Lung (tissue), 12 donors: ENCODE measurements around the gene SLC49A3. TPM values are rescaled to one million over a fixed set of nuclear protein-coding genes. Genes with fewer than 3 reads are reported as not detected.

Experiments used
- ATAC-seq: fragments of 200-7000 bp; cut with Tn5 transposase; one replicate; pipeline ENCODE4 v1.9.1; 2020; ENCODE audit warnings: moderate number of reproducible peaks; ENCODE audit not compliant: insufficient read depth, low FRiP score
- DNase-seq, 3 donors: peaks; one replicate each; pipeline ENCODE4 v3.0.0-alpha.2; 2013 to 2017
- H3K27ac ChIP-seq, 2 donors: one replicate each; pipeline ENCODE4 v1.5.1; 2013; ENCODE audit warnings: mild to moderate bottlenecking in 2 of 2, moderate library complexity in 2 of 2, control low read depth in 1 of 2, inconsistent platforms in 1 of 2, low read depth in 1 of 2, low read length in 1 of 2
- H3K27me3 ChIP-seq, 3 donors: one replicate each; pipeline ENCODE4 v1.5.1; 2013; ENCODE audit warnings: low read length in 2 of 3; ENCODE audit not compliant: control insufficient read depth in 3 of 3, insufficient read depth in 3 of 3
- H3K36me3 ChIP-seq, 4 donors: one replicate each; pipeline ENCODE4 v1.5.1; 2013; ENCODE audit warnings: low read length in 4 of 4, mild to moderate bottlenecking in 1 of 4, moderate library complexity in 1 of 4; ENCODE audit not compliant: control insufficient read depth in 4 of 4, insufficient read depth in 4 of 4
- H3K4me1 ChIP-seq, 5 donors: one replicate each; pipeline ENCODE4 v1.5.1; 2013; ENCODE audit warnings: low read length in 5 of 5, mild to moderate bottlenecking in 2 of 5, moderate library complexity in 1 of 5; ENCODE audit not compliant: control insufficient read depth in 5 of 5, insufficient read depth in 5 of 5
- H3K4me3 ChIP-seq: one replicate; pipeline ENCODE4 v1.5.1; 2013; ENCODE audit warnings: mild to moderate bottlenecking, control low read depth, moderate library complexity
- H3K9ac ChIP-seq, 2 donors: one replicate each; pipeline ENCODE4 v1.5.1; 2013; ENCODE audit warnings: low read length in 2 of 2, control low read depth in 1 of 2; ENCODE audit not compliant: insufficient read depth in 1 of 2
- H3K9me3 ChIP-seq, 4 donors: one replicate each; pipeline ENCODE4 v1.5.1; 2013; ENCODE audit warnings: low read length in 3 of 4, mild to moderate bottlenecking in 1 of 4, moderate library complexity in 1 of 4; ENCODE audit not compliant: control insufficient read depth in 4 of 4, insufficient read depth in 3 of 4
- CTCF ChIP-seq: IDR thresholded peaks from 2 replicates; pipeline ENCODE4 v1.5.1; 2012; ENCODE audit warnings: mild to moderate bottlenecking; ENCODE audit errors: control extremely low read depth, extremely low read depth
- WGBS, 2 donors: extraction: QIAGEN DNeasy Blood & Tissue Kit; methylation state at CpG; one replicate each; pipeline ENCODE4 v1.1.7; 2013; 5-methylcytosine and 5-hydroxymethylcytosine counted together
- polyA plus RNA-seq, 2 donors: library from polyadenylated mRNA; stranded (reverse); fragments of 200-250 nt; gene quantifications; one replicate each; pipeline ENCODE4 v1.2.1, GENCODE V29; 2013
- total RNA-seq, 2 donors: library from RNA; depleted of rRNA in 1 of 2; stranded (reverse); fragments of >200 nt in 1 of 2; gene quantifications; one replicate each; pipeline ENCODE4 v1.2.1, GENCODE V29; 2014 to 2021
- donor health status: control.
- donor health status: control.
- donor health status: Bipolar disorder and iron deficiency.
- donor health status: healthy.
- donor health status: DM: yes; HTN: yes; CAD: no.

SLC49A3 gene
- total and polyA plus RNA-seq, 4 donors: 8.2 to 35.1 (median 17.7) TPM

GRCh38 chr4:734075-734474 lies 45.1 kb upstream of the SLC49A3 start:
- Histone ChIP-seq H3K36me3 (peaks cover 15 to 49% (median 30%) of the 10 kb centered on the region in 4 donors), H3K9ac (no peak overlapping the region), H3K27me3 (no peaks in the 10 kb centered on the region), H3K4me1 (no peaks in the 10 kb centered on the region), H3K4me3 (no peak overlapping the region), H3K27ac (no peak overlapping the region), H3K9me3 (peaks cover 0 to 3% (median 0%) of the 10 kb centered on the region in 4 donors)
- TF ChIP-seq CTCF: no peak
- no peak for ATAC-seq
- 92 to 94% methylated on average over 9 of the region's 9 CpGs for WGBS, 2 donors
- no peak for DNase-seq

- 95% methylated on average over 18 of the region's 18 CpGs for WGBS, 2 donors
- no peaks in the 10 kb centered on the region for H3K4me1 ChIP-seq
- no peak overlapping the region for H3K9ac ChIP-seq
- TF ChIP-seq CTCF: no peak
- DNase-seq (no peak), ATAC-seq (no peak)
- H3K4me3 ChIP-seq: no peak overlapping the region
- H3K27ac ChIP-seq: no peak overlapping the region
- peaks cover 15 to 49% (median 29%) of the 10 kb centered on the region in 4 donors for H3K36me3 ChIP-seq
- H3K27me3 ChIP-seq: no peaks in the 10 kb centered on the region
- peaks cover 0 to 3% (median 0%) of the 10 kb centered on the region in 4 donors for H3K9me3 ChIP-seq
These were observed 44.7 kb upstream of the SLC49A3 start for GRCh38 chr4:733631-733980.

GRCh38 chr4:732911-733630 lies 44.1 kb upstream of the SLC49A3 start:
- no peaks in the 10 kb centered on the region for H3K4me1 ChIP-seq
- H3K4me3 ChIP-seq: no peak overlapping the region
- DNase-seq (no peak), ATAC-seq (no peak)
- peaks cover 0 to 3% (median 0%) of the 10 kb centered on the region in 4 donors for H3K9me3 ChIP-seq
- peaks cover 15 to 47% (median 29%) of the 10 kb centered on the region in 4 donors for H3K36me3 ChIP-seq
- WGBS, 2 donors: 86% methylated on average over 32 of the region's 32 CpGs
- no peak for TF ChIP-seq CTCF
- no peaks in the 10 kb centered on the region for H3K27me3 ChIP-seq
- no peak overlapping the region for H3K27ac ChIP-seq
- no peak overlapping the region for H3K9ac ChIP-seq
